Femur (tissue), 1 donor: ENCODE data around the gene FOSB.

ENCODE experiments used
- DNase-seq: peaks from one replicate; pipeline ENCODE4 v3.0.0-alpha.2; 2017

Gene FOSB

GRCh38 chr19:45442778-45443461 lies 24.9 kb upstream of the FOSB start:
- peak; percentile 70 for DNase-seq

- peak; percentile 93 for DNase-seq
These were observed 24.1 kb upstream of the FOSB start for GRCh38 chr19:45443462-45444317.

- peak; percentile 96 for DNase-seq
These were observed 23.3 kb upstream of the FOSB start for GRCh38 chr19:45444318-45445041.

GRCh38 chr19:45445139-45445538 lies 22.7 kb upstream of the FOSB start:
- no peak for DNase-seq

GRCh38 chr19:45446295-45446694 lies 21.5 kb upstream of the FOSB start:
- DNase-seq: no peak

GRCh38 chr19:45446944-45447343 lies 20.9 kb upstream of the FOSB start:
- peak; percentile 65 for DNase-seq

- DNase-seq: no peak
These were observed 19.4 kb upstream of the FOSB start for GRCh38 chr19:45448425-45448756.

- no peak for DNase-seq
These were observed 18.9 kb upstream of the FOSB start for GRCh38 chr19:45448887-45449299.

GRCh38 chr19:45450012-45450333 lies 17.8 kb upstream of the FOSB start:
- DNase-seq: no peak

GRCh38 chr19:45451131-45451849 lies 16.5 kb upstream of the FOSB start:
- DNase-seq: peak; percentile 82

- DNase-seq: no peak
These were observed 15.9 kb upstream of the FOSB start for GRCh38 chr19:45451850-45452387.

- peak; percentile 95 for DNase-seq
These were observed 11.9 kb upstream of the FOSB start for GRCh38 chr19:45455707-45456499.

- no peak for DNase-seq
These were observed 11.3 kb upstream of the FOSB start for GRCh38 chr19:45456500-45456815.

- no peak for DNase-seq
These were observed 10.0 kb upstream of the FOSB start for GRCh38 chr19:45457776-45458175.

- DNase-seq: no peak
These were observed 6.9 kb upstream of the FOSB start for GRCh38 chr19:45460807-45461347.

GRCh38 chr19:45462174-45462573 lies 5.6 kb upstream of the FOSB start:
- no peak for DNase-seq

GRCh38 chr19:45463241-45463640 lies 4.6 kb upstream of the FOSB start:
- no peak for DNase-seq

GRCh38 chr19:45464274-45464673 lies 3.5 kb upstream of the FOSB start:
- DNase-seq: no peak

GRCh38 chr19:45464852-45465441 lies 2.8 kb upstream of the FOSB start:
- DNase-seq: no peak

GRCh38 chr19:45467115-45467455 lies 711 bp upstream of the FOSB start:
- DNase-seq: no peak

- DNase-seq: peak; percentile 48
These were observed 409 bp downstream of the FOSB start for GRCh38 chr19:45468159-45468651.

GRCh38 chr19:45468803-45469131 lies 971 bp downstream of the FOSB start:
- DNase-seq: no peak
